CD4-positive, alpha-beta T cell treated with Interleukin-6 for 4 hours (primary cell): ENCODE measurements around the gene PDZRN3.

ENCODE experiments used
- DNase-seq: peaks from one replicate; pipeline ENCODE4 v3.0.0-alpha.2; 2020; ENCODE audit warnings: mixed read lengths

PDZRN3 gene

GRCh38 chr3:73552700-73553099 lies 72.0 kb downstream of the PDZRN3 start:
- DNase-seq: no peak

- DNase-seq: no peak
These were observed 74.7 kb downstream of the PDZRN3 start for GRCh38 chr3:73550032-73550431.

- DNase-seq: no peak
These were observed 75.6 kb downstream of the PDZRN3 start for GRCh38 chr3:73549051-73549600.

DNA sequence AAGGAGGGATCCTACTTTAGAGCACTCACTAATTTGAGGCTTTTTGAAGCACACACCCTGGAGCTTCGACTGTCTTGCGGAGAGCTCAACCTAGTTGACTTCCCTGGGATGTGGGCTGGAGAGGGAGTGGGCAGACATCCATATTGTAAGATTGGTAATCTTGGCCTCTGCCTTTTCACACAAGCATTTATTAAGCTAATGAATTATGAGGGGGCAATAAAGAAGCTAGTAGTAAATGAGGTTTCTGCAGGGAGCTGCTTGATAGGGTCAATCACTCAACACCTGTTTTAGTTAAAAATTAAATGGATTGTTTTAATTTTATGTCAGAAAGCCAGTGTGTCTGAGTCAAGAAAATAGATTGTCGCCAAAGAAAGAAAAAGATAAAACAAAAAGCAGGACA lies 76.3 kb downstream of the PDZRN3 start:
- no peak for DNase-seq

- no peak for DNase-seq
These were observed 77.1 kb downstream of the PDZRN3 start for GRCh38 chr3:73547427-73548248.

GRCh38 chr3:73546961-73547360 lies 77.8 kb downstream of the PDZRN3 start:
- no peak for DNase-seq

- no peak for DNase-seq
These were observed 81.3 kb downstream of the PDZRN3 start for GRCh38 chr3:73543412-73543811.

- no peak for DNase-seq
These were observed 82.6 kb downstream of the PDZRN3 start for GRCh38 chr3:73542136-73542535.

DNA sequence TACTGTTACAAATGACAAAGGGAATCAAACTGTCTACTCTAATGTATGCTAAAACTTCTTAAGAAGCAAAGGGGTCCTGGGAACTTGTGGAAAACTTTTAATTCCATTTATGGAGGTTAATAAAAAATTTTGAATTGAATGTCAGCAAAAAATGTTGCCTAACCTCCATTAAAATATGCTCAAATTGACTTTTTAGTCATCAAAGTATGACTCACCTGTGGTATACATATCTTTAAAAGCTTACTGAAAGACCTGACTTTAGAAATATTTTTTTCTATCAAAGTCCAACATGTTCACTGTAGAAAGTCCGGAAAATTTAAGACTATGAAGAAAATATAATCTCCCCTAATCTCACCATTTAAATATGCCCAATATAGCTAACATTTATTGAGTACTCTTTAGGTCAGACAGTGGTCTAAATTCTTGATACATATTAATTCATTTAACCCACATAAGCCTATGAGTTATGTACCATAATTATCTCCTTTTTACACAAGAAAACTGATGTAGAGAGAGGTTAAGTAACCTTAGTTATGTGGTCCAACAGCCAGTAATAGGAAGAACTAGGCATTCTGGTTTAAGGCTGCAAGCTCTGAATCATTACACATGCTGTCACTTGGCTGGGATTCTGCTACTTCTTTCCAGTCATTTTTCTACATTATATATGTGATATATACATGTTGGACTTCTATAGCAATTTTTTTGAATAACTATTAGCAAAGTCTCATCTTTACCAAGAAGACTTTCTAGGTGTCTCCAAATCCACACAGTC lies 83.6 kb downstream of the PDZRN3 start:
- DNase-seq: no peak

- no peak for DNase-seq
These were observed 86.3 kb downstream of the PDZRN3 start for GRCh38 chr3:73538486-73538885.

- no peak for DNase-seq
These were observed 87.8 kb downstream of the PDZRN3 start for GRCh38 chr3:73536952-73537351.

GRCh38 chr3:73536336-73536895 lies 88.3 kb downstream of the PDZRN3 start:
- DNase-seq: no peak

- DNase-seq: no peak
These were observed 88.8 kb downstream of the PDZRN3 start for GRCh38 chr3:73535931-73536330.

DNA sequence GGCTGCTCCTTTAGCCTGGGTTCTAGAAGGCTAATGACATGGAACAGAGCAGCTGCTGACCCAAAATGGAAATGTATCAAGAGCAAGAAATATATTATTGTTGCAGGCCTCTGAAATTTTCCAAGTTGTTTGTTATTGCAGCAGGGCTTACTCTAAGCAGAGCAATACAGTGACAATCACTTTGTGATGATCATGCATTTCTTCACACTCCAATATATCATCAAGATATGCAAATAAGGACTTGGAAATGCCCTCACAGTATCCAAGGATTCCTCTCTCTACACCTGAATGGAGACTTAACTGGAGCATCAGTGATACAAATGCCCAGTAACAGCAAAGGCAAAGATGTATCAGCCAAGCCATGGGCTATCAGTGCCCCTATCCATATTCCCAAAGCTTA lies 89.6 kb downstream of the PDZRN3 start:
- no peak for DNase-seq

DNA sequence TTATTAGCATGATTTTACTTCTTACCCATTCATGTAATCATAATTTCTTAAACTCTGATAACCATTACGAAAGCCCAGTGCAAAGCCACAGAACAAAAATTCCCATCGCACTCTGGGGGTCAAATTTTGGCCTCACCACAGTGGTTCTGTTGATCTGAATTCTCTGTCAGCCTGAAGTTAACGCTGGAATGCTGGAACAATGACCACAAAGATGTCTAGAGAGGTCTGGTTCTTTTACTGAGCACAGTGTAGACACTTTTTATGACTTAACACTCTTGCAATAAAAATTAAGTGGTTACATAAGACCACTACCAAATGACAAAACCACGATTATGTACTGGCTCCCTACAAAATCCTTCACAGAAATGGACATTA lies 94.7 kb downstream of the PDZRN3 start:
- DNase-seq: no peak

- no peak for DNase-seq
These were observed 95.3 kb downstream of the PDZRN3 start for GRCh38 chr3:73529308-73530021.

DNA sequence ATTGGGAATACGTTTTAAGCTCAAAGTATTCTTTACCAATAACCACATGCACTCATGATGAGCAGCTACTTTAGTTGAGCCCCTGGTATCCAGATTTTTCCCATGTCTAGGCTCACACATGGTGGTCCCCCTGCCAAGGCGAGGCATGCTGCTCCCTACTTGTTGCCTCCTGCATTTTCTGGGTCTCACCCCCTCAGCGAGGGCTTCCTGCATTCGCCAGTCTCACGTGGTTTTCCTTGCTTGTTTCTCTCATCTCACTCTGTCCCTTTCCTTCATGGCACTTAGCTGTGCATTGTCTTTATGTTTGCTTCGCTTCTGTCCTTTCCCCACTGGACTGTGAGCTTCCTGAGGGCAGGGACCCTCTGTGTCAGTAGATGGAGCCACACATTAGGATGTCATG lies 99.2 kb downstream of the PDZRN3 start:
- DNase-seq: no peak

DNA sequence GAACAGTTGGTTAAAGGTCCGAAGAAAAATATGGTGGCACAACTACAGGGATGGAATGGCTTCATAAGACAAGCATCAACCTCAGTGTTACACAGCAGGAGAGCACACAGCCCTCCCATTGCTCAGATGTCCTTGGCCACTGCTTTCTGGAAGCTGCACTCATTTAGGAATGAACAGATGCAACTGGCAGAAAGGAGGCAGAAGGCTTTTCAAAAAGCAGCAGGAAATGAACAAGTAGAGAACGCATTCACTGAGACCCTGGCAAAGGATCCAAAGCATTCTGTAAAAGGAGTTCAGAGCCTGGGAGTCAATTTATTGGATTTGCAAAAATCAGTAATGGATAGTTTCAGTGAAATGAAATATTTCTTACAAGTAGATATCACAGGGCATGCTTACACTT lies 101.1 kb downstream of the PDZRN3 start:
- no peak for DNase-seq

DNA sequence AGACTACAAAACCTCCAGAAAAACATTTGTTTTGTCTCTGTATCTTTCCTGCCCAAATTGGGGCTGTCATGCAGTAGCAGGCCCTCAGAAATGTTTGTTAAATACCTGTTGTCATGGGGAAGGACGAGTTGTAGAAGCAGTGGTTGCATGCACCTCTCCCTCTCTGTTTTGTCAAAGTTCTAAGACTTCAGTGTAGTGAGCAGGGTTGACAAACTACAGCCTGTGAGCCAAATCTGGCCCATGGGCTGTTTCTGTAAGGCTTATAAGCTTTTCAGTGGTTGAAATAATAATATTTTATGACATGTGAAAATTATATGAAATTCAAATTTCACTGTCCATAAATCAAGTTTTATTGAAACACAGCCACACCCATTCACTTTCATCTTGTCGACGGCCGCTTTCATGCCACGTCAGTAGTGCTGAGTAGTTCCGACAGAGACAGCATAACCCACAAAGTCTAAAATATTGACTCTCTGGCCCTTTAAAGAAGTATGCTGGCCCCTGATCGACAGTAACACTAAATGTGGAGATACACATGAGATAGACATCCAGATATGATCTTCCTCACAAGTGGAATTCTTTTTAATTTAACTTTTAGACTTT lies 102.9 kb downstream of the PDZRN3 start:
- DNase-seq: no peak

GRCh38 chr3:73520931-73521461 lies 103.7 kb downstream of the PDZRN3 start:
- no peak for DNase-seq

- no peak for DNase-seq
These were observed 108.1 kb downstream of the PDZRN3 start for GRCh38 chr3:73516631-73517030.

GRCh38 chr3:73513260-73513659 lies 111.5 kb downstream of the PDZRN3 start:
- no peak for DNase-seq
